Keratinocyte (primary cell): ENCODE results near the gene DPCD. TPM values are rescaled to one million over a fixed set of nuclear protein-coding genes. Genes with fewer than 3 reads are reported as not detected.

ENCODE experiments used
- DNase-seq: peaks from one replicate; pipeline ENCODE4 v3.0.0-alpha.2; 2011; ENCODE audit warnings: low read depth, missing footprints, low spot score
- FAIRE-seq: peaks from 2 replicates; lab custom pipeline; 2011; peaks lifted over from hg19 to GRCh38; lab: Jason Lieb, UNC
- H2AFZ ChIP-seq: 2 replicates; pipeline ENCODE4 v1.6.0; 2012; ENCODE audit warnings: low read length, control low read depth, inconsistent platforms; ENCODE audit not compliant: control insufficient read depth
- H3K27ac ChIP-seq: 2 replicates; pipeline ENCODE4 v1.5.1; 2011; ENCODE audit warnings: low read length; ENCODE audit not compliant: control insufficient read depth, insufficient read depth
- H3K27me3 ChIP-seq: 3 replicates; pipeline ENCODE4 v1.6.0; 2011; ENCODE audit warnings: low read length; ENCODE audit not compliant: control insufficient read depth, insufficient read depth; ENCODE audit errors: extremely low read depth
- H3K36me3 ChIP-seq, 2 experiments: 2 replicates in 1 of 2; 3 replicates in 1 of 2; pipeline ENCODE4 v1.5.1; 2011; ENCODE audit warnings: low read length in 2 of 2, mild to moderate bottlenecking in 1 of 2; ENCODE audit not compliant: control insufficient read depth in 2 of 2, insufficient read depth in 2 of 2; ENCODE audit errors: extremely low read depth in 1 of 2
- H3K4me1 ChIP-seq: 3 replicates; pipeline ENCODE4 v1.5.1; 2011; ENCODE audit warnings: low read length; ENCODE audit not compliant: control insufficient read depth, insufficient read depth; ENCODE audit errors: extremely low read depth
- H3K4me2 ChIP-seq: 3 replicates; pipeline ENCODE4 v1.6.0; 2011; ENCODE audit warnings: low read depth, low read length; ENCODE audit not compliant: control insufficient read depth, insufficient read depth; ENCODE audit errors: extremely low read depth
- H3K4me3 ChIP-seq, 3 experiments: fragments of 200-600 bp in 1 of 3; sonication (generic) in 1 of 3; 2 replicates in 2 of 3; 3 replicates in 1 of 3; pipeline ENCODE4 v1.5.1; 2011 to 2016; ENCODE audit warnings: low read length in 3 of 3, mild to moderate bottlenecking in 3 of 3, control low read depth in 2 of 3, inconsistent platforms in 1 of 3, low read depth in 1 of 3, mixed read lengths in 1 of 3, mixed run types in 1 of 3, moderate library complexity in 1 of 3; ENCODE audit not compliant: control insufficient read depth in 2 of 3, insufficient read depth in 2 of 3; ENCODE audit errors: extremely low read depth in 1 of 3
- H3K79me2 ChIP-seq: 2 replicates; pipeline ENCODE4 v1.6.0; 2012; ENCODE audit warnings: low read length; ENCODE audit not compliant: control insufficient read depth, insufficient read depth
- H3K9ac ChIP-seq: 3 replicates; pipeline ENCODE4 v1.6.0; 2011; ENCODE audit warnings: low read length; ENCODE audit not compliant: control insufficient read depth, insufficient read depth; ENCODE audit errors: extremely low read depth
- H3K9me1 ChIP-seq: 3 replicates; pipeline ENCODE4 v1.6.0; 2011; ENCODE audit warnings: low read length; ENCODE audit not compliant: control insufficient read depth, insufficient read depth; ENCODE audit errors: extremely low read depth
- H3K9me3 ChIP-seq: 2 replicates; pipeline ENCODE4 v1.5.1; 2012; ENCODE audit warnings: low read depth, low read length; ENCODE audit not compliant: control insufficient read depth
- H4K20me1 ChIP-seq: 3 replicates; pipeline ENCODE4 v1.6.0; 2011; ENCODE audit warnings: low read length; ENCODE audit not compliant: control insufficient read depth, insufficient read depth; ENCODE audit errors: extremely low read depth
- CTCF ChIP-seq, 3 experiments: IDR thresholded peaks in 1 of 3; conservative IDR thresholded peaks in 1 of 3; optimal IDR thresholded peaks in 1 of 3; 2 replicates in 2 of 3; 3 replicates in 1 of 3; pipeline versions ENCODE3 to v1.5.1; 2011; ENCODE audit warnings: low read length in 3 of 3, mild to moderate bottlenecking in 3 of 3, moderate library complexity in 2 of 3, control low read depth in 1 of 3, inconsistent platforms in 1 of 3; ENCODE audit not compliant: insufficient read depth in 2 of 3; ENCODE audit errors: extremely low read depth in 1 of 3
- EZH2 ChIP-seq: IDR thresholded peaks from one replicate; pipeline ENCODE4 v1.6.1; 2012; ENCODE audit warnings: inconsistent platforms, mild to moderate bottlenecking, low read length, moderate library complexity
- dilution Hi-C: fragments of 300-500 bp; cut with MboI; formaldehyde crosslinking; loops from one replicate; pipeline ENCODE4 v1.7.0; 2020; ENCODE audit warnings: low sequenced_read_pairs; ENCODE audit not compliant: extremely low pct_ligation_motif_present
- polyA plus RNA-seq, 5 experiments: library from polyadenylated mRNA; depleted of rRNA in 3 of 5; stranded (reverse) in 3 of 5; stranded (forward) in 1 of 5; unstranded in 1 of 5; fragments of >200 nt; gene quantifications; 1 replicate in 1 of 5; 2 replicates in 3 of 5; 3 replicates in 1 of 5; pipeline versions ENCODE4 v1.2.1 to v1.2.3, GENCODE V29; 2011 to 2012; ENCODE audit warnings: missing spikeins in 2 of 5, low read depth in 1 of 5, low replicate concordance in 1 of 5

Gene DPCD
- polyA plus RNA-seq, 1 donor (not counting 4 experiments of a cell fraction or from before 2014, with no cell fraction given) = 58.1 TPM

- H4K20me1 ChIP-seq = no peaks in the 10 kb centered on the region
- H3K9ac ChIP-seq = no peak overlapping the region
- H3K4me3 ChIP-seq = no peak overlapping the region
- peaks cover 8 to 12% of the 10 kb centered on the region in 2 experiments for H3K36me3 ChIP-seq
- H3K27ac ChIP-seq = no peak overlapping the region
- no peaks in the 10 kb centered on the region for H3K27me3 ChIP-seq
- no peaks in the 10 kb centered on the region for H3K9me1 ChIP-seq
- FAIRE-seq (no peak), DNase-seq (no peak)
- no peaks in the 10 kb centered on the region for H3K9me3 ChIP-seq
- H3K4me2 ChIP-seq = no peak overlapping the region
- H3K79me2 ChIP-seq = no peaks in the 10 kb centered on the region
- no peaks in the 10 kb centered on the region for H3K4me1 ChIP-seq
- dilution Hi-C loops = no loop called here
- TF ChIP-seq EZH2 = no peak
- TF ChIP-seq CTCF (optimal IDR thresholded peaks at IDR 0.05 in 1 of 3, IDR thresholded peaks at IDR 0.05 in 1 of 3, conservative IDR thresholded peaks at IDR 0.05 in 1 of 3; ENCODE audit: extremely low read depth in 1 of 3, insufficient read depth in 2 of 3, low read length in 3 of 3) = no peak
- H2AFZ ChIP-seq = no peak overlapping the region
Measured at GRCh38 chr10:101616415-101617101, 28.4 kb downstream of the DPCD start.

GRCh38 chr10:101617102-101617823 lies 29.1 kb downstream of the DPCD start:
- Histone ChIP-seq H3K79me2 (no peaks in the 10 kb centered on the region), H3K27me3 (no peaks in the 10 kb centered on the region), H3K9ac (no peak overlapping the region), H4K20me1 (no peaks in the 10 kb centered on the region), H3K9me3 (no peaks in the 10 kb centered on the region), H3K4me1 (no peaks in the 10 kb centered on the region), H3K4me3 (no peak overlapping the region), H3K36me3 (peaks cover 4 to 9% of the 10 kb centered on the region in 2 experiments), H2AFZ (no peak overlapping the region), H3K9me1 (no peaks in the 10 kb centered on the region), H3K27ac (no peak overlapping the region), H3K4me2 (no peak overlapping the region)
- TF ChIP-seq EZH2 (no peak), CTCF (optimal IDR thresholded peaks at IDR 0.05 in 1 of 3, IDR thresholded peaks at IDR 0.05 in 1 of 3, conservative IDR thresholded peaks at IDR 0.05 in 1 of 3; ENCODE audit: extremely low read depth in 1 of 3, insufficient read depth in 2 of 3, low read length in 3 of 3) (peak in 1 of 3 experiments; percentile 3)
- dilution Hi-C loops = no loop called here
- FAIRE-seq (no peak), DNase-seq (no peak)
